ENCODE data around the gene HLA-DQB2.

GRCh38 chr6:32772656-32773055, 9.3 kb upstream of the HLA-DQB2 start:
- TF ChIP-seq CTCF (IDR thresholded peaks at IDR 0.05; ENCODE audit: low read depth, low read length) = no peak
- no peak for TF ChIP-seq EZH2phosphoT487 (IDR thresholded peaks at IDR 0.05; ENCODE audit: low read depth)

All from OCI-LY3 (cell line).